Placental epithelial cell (primary cell): ENCODE measurements around the gene SETD6. TPM values are rescaled to one million over a fixed set of nuclear protein-coding genes. Genes with fewer than 3 reads are reported as not detected.

ENCODE experiments used
- small RNA-seq: library from RNA; depleted of rRNA; stranded (forward); fragments of <200 nt; gene quantifications from one replicate; pipeline ENCODE3, GENCODE V24; 2012
- total RNA-seq: library from RNA; depleted of rRNA; stranded (reverse); fragments of >200 nt; gene quantifications from 2 replicates; pipeline ENCODE4 v1.2.3, GENCODE V29; 2012

Gene SETD6, protein sequence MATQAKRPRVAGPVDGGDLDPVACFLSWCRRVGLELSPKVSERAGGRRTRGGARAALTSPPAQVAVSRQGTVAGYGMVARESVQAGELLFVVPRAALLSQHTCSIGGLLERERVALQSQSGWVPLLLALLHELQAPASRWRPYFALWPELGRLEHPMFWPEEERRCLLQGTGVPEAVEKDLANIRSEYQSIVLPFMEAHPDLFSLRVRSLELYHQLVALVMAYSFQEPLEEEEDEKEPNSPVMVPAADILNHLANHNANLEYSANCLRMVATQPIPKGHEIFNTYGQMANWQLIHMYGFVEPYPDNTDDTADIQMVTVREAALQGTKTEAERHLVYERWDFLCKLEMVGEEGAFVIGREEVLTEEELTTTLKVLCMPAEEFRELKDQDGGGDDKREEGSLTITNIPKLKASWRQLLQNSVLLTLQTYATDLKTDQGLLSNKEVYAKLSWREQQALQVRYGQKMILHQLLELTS
- total RNA-seq, result 9.1 and 11.8 TPM in 2 replicates

DNA sequence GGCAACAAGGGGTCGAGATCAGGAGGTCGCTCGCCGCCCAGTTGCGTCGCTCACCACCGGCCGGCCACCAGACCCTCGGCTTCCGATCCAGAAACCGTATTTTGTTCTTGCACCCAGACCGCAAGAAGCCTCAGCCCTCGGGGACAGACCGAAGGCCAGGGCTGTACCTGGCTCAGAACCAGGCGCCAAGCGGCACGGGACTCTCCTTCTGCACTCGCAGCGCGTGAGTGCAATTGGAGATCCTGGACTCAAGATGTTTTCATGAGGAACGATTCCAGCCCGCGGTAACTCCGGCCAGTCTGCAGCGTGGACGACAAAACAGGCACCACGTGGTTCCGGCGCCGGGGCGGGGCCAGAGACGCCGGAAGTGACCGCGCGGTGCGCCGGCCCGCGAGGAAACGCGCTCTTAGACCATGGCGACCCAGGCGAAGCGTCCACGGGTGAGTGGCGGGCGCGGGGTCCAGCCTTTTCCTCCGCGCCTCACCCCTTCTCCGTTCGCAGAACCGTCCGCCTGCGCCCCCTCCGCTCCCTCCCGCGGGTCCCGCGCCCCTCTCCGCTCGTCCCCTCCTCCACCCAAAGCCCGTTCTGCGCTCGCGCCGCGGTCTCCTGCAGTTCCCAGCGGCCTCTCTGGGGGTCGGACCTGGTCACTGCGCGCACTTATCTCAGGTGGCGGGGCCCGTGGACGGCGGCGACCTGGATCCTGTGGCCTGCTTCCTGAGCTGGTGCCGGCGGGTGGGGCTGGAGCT, at the start of gene SETD6:
SETD6 (plus strand) TSS at position 393 of the 746 bp plus-strand sequence; CDS start at position 414, 21 bp downstream.

DNA sequence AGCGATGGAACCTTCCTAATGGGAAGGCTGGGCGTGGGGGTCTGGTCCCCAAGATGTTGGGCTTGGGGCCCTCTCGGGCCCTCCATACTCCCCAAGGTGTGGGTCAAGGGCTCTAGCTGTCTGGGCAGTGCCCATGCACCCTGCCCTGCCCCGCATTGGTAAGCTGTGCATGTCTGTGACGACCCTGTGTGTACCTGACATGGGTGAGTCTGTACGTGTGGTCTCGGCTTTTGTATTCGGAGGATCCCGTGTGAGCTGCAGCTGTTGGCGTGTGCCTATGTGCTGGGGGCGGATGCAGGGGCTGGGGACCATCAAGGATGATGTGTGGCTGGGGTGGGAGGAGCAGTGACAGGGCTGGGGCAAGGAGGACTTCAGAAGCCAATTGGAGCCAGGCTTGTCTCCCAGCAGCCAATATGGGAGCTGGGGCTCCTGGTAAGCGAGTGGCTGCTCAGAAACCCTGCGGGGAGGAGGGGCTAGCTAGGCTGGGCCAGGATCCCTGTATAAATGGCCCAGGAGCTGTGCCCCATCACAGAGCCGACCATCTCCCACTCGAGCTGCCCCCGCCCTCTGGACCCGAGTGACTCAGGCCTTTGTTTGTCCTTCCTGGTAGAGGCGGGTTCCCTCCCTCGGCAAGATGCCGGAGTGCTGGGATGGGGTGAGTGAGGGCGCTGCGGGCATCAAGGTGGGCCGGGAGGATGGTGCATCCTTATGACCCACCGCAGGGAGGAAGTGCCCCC, 15.5 kb upstream of the SETD6 start, which contains the start of gene NDRG4:
NDRG4 (plus strand) TSS at position 529 of the 737 bp plus-strand sequence; CDS start at position 635, 106 bp downstream.

Small RNAs within 50 kb of the gene (small RNA-seq; reads per million reads assigned to genes)
- gene RNU6-103P (not detected), gene SNORA46 (606 reads per million, percentile 99 among the genes with 10 or more reads in this experiment), gene SNORA50A (not detected)

Other genes starting within 250 kb of the SETD6 start
- not detected in 2 replicates for gene PRSS54, start 220.5 kb upstream of the SETD6 start, total RNA-seq
- 1.4 and 2.4 TPM in 2 replicates for gene GINS3, start 123.0 kb upstream of the SETD6 start, total RNA-seq
- 4.9 and 12.6 TPM in 2 replicates for gene NDRG4, start 15.4 kb upstream of the SETD6 start, total RNA-seq
- 135 and 146 TPM in 2 replicates for gene CNOT1, start 114.3 kb downstream of the SETD6 start, total RNA-seq
- gene SLC38A7, start 169.3 kb downstream of the SETD6 start, total RNA-seq, result 24.3 and 25.9 TPM in 2 replicates
- 19.6 and 53.9 TPM in 2 replicates for gene GOT2, start 218.8 kb downstream of the SETD6 start, total RNA-seq